PC-3 (cell line): Measurements from ENCODE around the gene AGAP1. TPM values are rescaled to one million over a fixed set of nuclear protein-coding genes. Genes with fewer than 3 reads are reported as not detected.

Experiments used
- ATAC-seq: fragments of 200-7000 bp; cut with Tn5 transposase; 2 replicates; pipeline ENCODE4 v1.9.1; 2020; ENCODE audit warnings: mild to moderate bottlenecking, moderate library complexity
- BruUV-seq: library from RNA; stranded (reverse); fragments of 400-500 nt; replicated peaks from 2 replicates; lab custom pipeline; 2021; lab: Mats Ljungman, UMichigan
- CTCF ChIA-PET: fragments of 300-600 bp; sonication (Branson Sonifier 250); formaldehyde crosslinking; loops from one replicate; lab custom pipeline; 2022; ENCODE audit warnings: antibody characterized with exemption; lab: Charles Lee
- POLR2A ChIA-PET: fragments of 300-600 bp; sonication (Branson Sonifier 250); formaldehyde crosslinking; loops from one replicate; lab custom pipeline; 2022; ENCODE audit warnings: antibody characterized with exemption; ENCODE audit not compliant: unreplicated experiment; lab: Charles Lee
- DNase-seq: peaks from one replicate; pipeline ENCODE4 v3.0.0-alpha.2; 2015
- H2AFZ ChIP-seq: fragments of 300-600 bp; sonication (generic); 2 replicates; pipeline ENCODE4 v1.6.0; 2016; ENCODE audit warnings: antibody characterized with exemption, low read length
- H3F3A ChIP-seq: fragments of 300-600 bp; sonication (generic); one replicate; pipeline ENCODE4 v1.6.0; 2017; ENCODE audit warnings: antibody characterized with exemption, low read length, control low read depth, mild to moderate bottlenecking; ENCODE audit not compliant: unreplicated experiment
- H3K27ac ChIP-seq: fragments of 300-600 bp; sonication (generic); 2 replicates; pipeline ENCODE4 v1.5.1; 2016; ENCODE audit warnings: mild to moderate bottlenecking, low read length
- H3K27me3 ChIP-seq: fragments of 300-600 bp; sonication (generic); 2 replicates; pipeline ENCODE4 v1.6.1; 2016; ENCODE audit warnings: low read length, mixed read lengths
- H3K36me3 ChIP-seq: fragments of 300-600 bp; sonication (generic); 2 replicates; pipeline ENCODE4 v1.6.1; 2016; ENCODE audit warnings: low read depth, mixed run types, low read length, mixed read lengths
- H3K4me1 ChIP-seq: fragments of 300-600 bp; sonication (generic); 2 replicates; pipeline ENCODE4 v1.5.1; 2016; ENCODE audit warnings: low read length; ENCODE audit not compliant: insufficient read depth
- H3K4me2 ChIP-seq: fragments of 300-600 bp; sonication (generic); 2 replicates; pipeline ENCODE4 v1.6.0; 2016; ENCODE audit warnings: low read length
- H3K4me3 ChIP-seq: fragments of 300-600 bp; sonication (generic); 2 replicates; pipeline ENCODE4 v1.5.1; 2016; ENCODE audit warnings: mild to moderate bottlenecking, low read length, mixed read lengths
- H3K79me2 ChIP-seq: fragments of 300-600 bp; sonication (generic); 2 replicates; pipeline ENCODE4 v1.6.1; 2017; ENCODE audit warnings: low read length, mixed read lengths
- H3K9ac ChIP-seq: fragments of 300-600 bp; sonication (generic); 2 replicates; pipeline ENCODE4 v1.6.0; 2016; ENCODE audit warnings: mild to moderate bottlenecking, low read length
- H3K9me2 ChIP-seq: fragments of 300-600 bp; sonication (generic); replicated peaks from 2 replicates; pipeline ENCODE4 v1.6.1; 2016; ENCODE audit warnings: mixed run types, low read length, mixed read lengths
- H3K9me3 ChIP-seq: fragments of 300-600 bp; sonication (generic); 2 replicates; pipeline ENCODE4 v1.6.1; 2016; ENCODE audit warnings: low read length, mixed read lengths
- H4K20me1 ChIP-seq: fragments of 300-600 bp; sonication (generic); 2 replicates; pipeline ENCODE4 v1.6.1; 2016; ENCODE audit warnings: low read length, mixed read lengths
- EZH2 ChIP-seq: fragments of 300-600 bp; sonication (generic); IDR thresholded peaks from one replicate; pipeline ENCODE4 v1.6.1; 2017; ENCODE audit warnings: antibody characterized with exemption, mild to moderate bottlenecking, low read length; ENCODE audit not compliant: unreplicated experiment
- EZH2phosphoT487 ChIP-seq: fragments of 300-600 bp; sonication (generic); IDR thresholded peaks from 2 replicates; pipeline ENCODE4 v1.6.1; 2018; ENCODE audit warnings: mild to moderate bottlenecking, antibody characterized with exemption, low read length, borderline replicate concordance
- intact Hi-C: fragments of 100-400 bp; cut with micrococcal nuclease; formaldehyde crosslinking; loops from 2 replicates; pipeline ENCODE4 v1.9.0; 2023
- total RNA-seq: library from RNA; depleted of rRNA; stranded (reverse); fragments of >200 nt; gene quantifications from 2 replicates; pipeline ENCODE4 v1.2.3, GENCODE V29; 2014
- TF ChIP-seq, protein P1 (sequence below): fragments of 300-600 bp; sonication (generic); conservative IDR thresholded peaks from 2 replicates; pipeline ENCODE4 v1.5.1; 2017; ENCODE audit warnings: antibody characterized with exemption, low read depth, mild to moderate bottlenecking, low read length

The AGAP1 gene
- total RNA-seq, 1 experiment from 2014 or later = 31.0 TPM

DNA sequence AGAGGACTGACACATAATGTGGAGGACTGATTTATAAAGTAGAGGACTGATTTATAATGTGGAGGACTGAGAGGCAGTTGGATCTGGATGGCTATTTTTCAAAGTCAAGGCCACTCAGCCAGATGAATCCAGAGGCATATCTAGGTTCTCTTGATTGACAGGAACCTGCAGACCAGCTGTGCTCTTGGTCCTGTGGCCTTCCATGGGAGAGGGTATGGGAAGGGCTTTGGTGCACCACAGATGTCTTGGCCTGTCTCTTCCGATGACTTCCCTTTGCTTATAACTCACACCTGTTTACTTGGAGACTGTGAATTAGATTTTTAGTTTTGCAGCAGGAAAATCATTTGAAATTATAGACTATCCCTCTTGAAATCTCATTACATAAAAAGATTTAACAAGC, 32.3 kb downstream of the AGAP1 start:
- intact Hi-C loops = no loop called here
- Histone ChIP-seq H3K36me3 (no peaks in the 10 kb centered on the region), H3K4me2 (no peak overlapping the region), H3K9me3 (no peaks in the 10 kb centered on the region), H4K20me1 (peaks cover 31% of the 10 kb centered on the region), H3F3A (no peaks in the 10 kb centered on the region), H3K9me2 (no peaks in the 10 kb centered on the region), H3K4me3 (no peak overlapping the region), H2AFZ (no peak overlapping the region), H3K79me2 (peaks cover 93% of the 10 kb centered on the region), H3K27ac (no peak overlapping the region), H3K27me3 (no peaks in the 10 kb centered on the region), H3K4me1 (no peaks in the 10 kb centered on the region), H3K9ac (no peak overlapping the region)
- ChIA-PET CTCF (no interaction called here), POLR2A (no interaction called here)
- no peak for TF ChIP-seq EZH2phosphoT487
- no peak for TF ChIP-seq EZH2
- TF ChIP-seq, protein P1, sequence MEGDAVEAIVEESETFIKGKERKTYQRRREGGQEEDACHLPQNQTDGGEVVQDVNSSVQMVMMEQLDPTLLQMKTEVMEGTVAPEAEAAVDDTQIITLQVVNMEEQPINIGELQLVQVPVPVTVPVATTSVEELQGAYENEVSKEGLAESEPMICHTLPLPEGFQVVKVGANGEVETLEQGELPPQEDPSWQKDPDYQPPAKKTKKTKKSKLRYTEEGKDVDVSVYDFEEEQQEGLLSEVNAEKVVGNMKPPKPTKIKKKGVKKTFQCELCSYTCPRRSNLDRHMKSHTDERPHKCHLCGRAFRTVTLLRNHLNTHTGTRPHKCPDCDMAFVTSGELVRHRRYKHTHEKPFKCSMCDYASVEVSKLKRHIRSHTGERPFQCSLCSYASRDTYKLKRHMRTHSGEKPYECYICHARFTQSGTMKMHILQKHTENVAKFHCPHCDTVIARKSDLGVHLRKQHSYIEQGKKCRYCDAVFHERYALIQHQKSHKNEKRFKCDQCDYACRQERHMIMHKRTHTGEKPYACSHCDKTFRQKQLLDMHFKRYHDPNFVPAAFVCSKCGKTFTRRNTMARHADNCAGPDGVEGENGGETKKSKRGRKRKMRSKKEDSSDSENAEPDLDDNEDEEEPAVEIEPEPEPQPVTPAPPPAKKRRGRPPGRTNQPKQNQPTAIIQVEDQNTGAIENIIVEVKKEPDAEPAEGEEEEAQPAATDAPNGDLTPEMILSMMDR = no peak
- no TSS peak for BruUV-seq
- DNase-seq = no peak
- ATAC-seq = no peak

DNA sequence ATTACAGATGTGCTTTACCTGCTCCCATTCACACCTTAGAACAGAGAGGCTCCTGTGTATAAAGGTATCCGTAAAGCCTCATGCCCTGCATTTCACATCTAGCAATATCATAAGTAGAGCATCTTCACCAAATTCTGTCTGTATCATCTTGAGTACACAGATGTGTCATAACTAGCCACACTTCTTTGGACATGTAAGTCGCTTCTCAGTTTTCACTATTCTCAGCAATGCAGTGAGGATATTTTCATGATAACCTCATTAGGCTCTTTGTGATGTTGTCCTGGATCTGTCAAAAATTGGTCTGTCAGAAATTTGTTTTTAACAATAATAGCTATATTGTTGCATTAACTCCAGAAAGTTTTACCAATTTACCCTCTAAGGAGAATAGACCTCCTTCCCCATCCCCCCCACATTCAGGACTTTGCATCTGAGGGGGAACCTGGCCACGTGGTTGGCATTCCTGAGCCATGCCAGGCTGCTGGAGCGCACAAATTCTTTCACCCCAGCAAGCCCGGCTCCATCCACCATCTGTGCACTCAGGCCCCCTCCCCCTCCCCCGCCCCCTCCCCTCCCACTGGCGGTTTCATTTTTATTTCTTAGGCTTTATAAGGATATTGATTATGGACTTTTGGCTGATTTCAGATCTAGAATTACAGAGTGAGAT, 34.1 kb downstream of the AGAP1 start:
- DNase-seq (peak; percentile 28), ATAC-seq (peak; percentile 38)
- Histone ChIP-seq H3K36me3 (no peaks in the 10 kb centered on the region), H4K20me1 (peaks cover 40% of the 10 kb centered on the region), H3K4me1 (no peaks in the 10 kb centered on the region), H3K4me3 (no peak overlapping the region), H3K27me3 (no peaks in the 10 kb centered on the region), H3K9ac (no peak overlapping the region), H3K27ac (no peak overlapping the region), H3K79me2 (peaks cover 93% of the 10 kb centered on the region), H3F3A (no peaks in the 10 kb centered on the region), H3K4me2 (no peak overlapping the region), H3K9me2 (no peaks in the 10 kb centered on the region), H2AFZ (no peak overlapping the region), H3K9me3 (no peaks in the 10 kb centered on the region)
- no peak for TF ChIP-seq EZH2
- TF ChIP-seq EZH2phosphoT487 = no peak
- TF ChIP-seq, protein P1 = no peak
- intact Hi-C loops = no loop called here
- no TSS peak for BruUV-seq
- POLR2A ChIA-PET = no interaction called here
- CTCF ChIA-PET = no interaction called here

DNA sequence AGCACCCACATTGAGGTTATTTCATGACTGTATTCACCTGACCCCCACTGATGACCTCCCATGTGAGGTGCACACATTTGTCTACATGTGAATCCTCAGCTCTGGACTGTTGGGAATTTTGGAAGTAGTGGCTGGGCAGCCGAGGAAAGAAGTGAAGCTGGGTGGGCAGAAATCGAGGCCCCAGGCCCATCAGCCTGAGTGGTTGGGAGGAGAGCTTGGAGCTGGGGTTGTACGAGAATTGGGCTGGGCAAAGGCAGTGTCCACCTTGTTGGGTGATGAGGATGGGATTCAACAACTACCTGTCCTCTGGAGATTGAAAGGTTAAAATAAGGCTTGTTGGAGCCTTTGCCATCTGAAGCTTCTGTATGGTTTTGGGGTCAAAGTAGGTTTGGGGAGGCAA, 35.8 kb downstream of the AGAP1 start:
- no peaks in the 10 kb centered on the region for H3F3A ChIP-seq
- no peaks in the 10 kb centered on the region for H3K27me3 ChIP-seq
- H3K4me1 ChIP-seq = no peaks in the 10 kb centered on the region
- DNase-seq (no peak), ATAC-seq (no peak)
- no peak overlapping the region for H3K9ac ChIP-seq
- TF ChIP-seq EZH2phosphoT487 (no peak), EZH2 (no peak)
- TF ChIP-seq, protein P1 = no peak
- H3K36me3 ChIP-seq = no peaks in the 10 kb centered on the region
- no peak overlapping the region for H2AFZ ChIP-seq
- no peaks in the 10 kb centered on the region for H3K9me3 ChIP-seq
- ChIA-PET POLR2A (no interaction called here), CTCF (no interaction called here)
- intact Hi-C loops = no loop called here
- peaks cover 49% of the 10 kb centered on the region for H4K20me1 ChIP-seq
- peaks cover 93% of the 10 kb centered on the region for H3K79me2 ChIP-seq
- BruUV-seq = no TSS peak
- no peak overlapping the region for H3K27ac ChIP-seq
- no peaks in the 10 kb centered on the region for H3K9me2 ChIP-seq
- no peak overlapping the region for H3K4me3 ChIP-seq
- no peak overlapping the region for H3K4me2 ChIP-seq
